ENCODE data around the gene CIAO3. TPM values are rescaled to one million over a fixed set of nuclear protein-coding genes. Genes with fewer than 3 reads are reported as not detected.

Gene CIAO3
- total RNA-seq, 1 experiment from 2014 or later: 32.8 TPM

DNA sequence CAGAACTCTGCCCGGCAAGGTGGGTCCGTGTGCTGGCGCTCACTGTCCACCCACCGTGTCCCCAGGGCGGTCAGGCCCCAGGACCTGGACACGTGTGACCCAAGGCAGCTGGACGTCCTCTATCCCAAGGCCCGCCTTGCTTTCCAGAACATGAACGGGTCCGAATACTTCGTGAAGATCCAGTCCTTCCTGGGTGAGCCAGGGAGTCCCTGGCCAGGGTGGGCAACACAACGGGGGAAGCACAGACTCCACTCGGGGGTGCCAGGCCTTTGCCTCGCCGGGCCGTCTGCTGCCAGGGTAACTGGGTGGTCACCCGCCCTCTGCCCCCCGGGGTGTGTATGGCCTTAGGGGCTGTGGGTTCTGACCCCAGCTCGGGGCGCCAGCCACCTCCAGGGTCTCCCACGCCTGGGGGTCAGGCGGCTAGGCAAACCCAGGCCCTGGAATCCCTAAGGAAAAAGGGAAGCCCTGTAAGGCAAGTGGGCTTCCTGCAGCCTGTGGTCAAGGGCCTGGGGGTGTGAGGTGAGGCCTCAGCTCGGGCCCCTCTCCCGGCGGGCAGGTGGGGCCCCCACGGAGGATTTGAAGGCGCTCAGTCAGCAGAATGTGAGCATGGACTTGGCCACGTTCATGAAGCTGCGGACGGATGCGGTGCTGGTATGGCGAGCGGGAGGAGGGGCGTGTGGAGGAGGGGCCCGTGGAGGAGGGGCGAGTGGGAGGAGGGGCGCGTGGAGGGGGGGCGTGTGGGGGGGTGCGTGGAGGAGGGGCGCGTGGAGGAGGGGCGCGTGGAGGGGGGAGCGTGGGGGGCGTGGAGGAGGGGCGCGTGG lies 26.2 kb upstream of the CIAO3 start:
- ATAC-seq: no peak
- BruUV-seq (replicated peaks): no TSS peak
- no peak for DNase-seq (ENCODE audit: low read depth, low spot score)
- POLR2A ChIA-PET: no interaction called here
- Histone ChIP-seq H4K20me1 (ENCODE audit: insufficient read depth) (no peaks in the 10 kb centered on the region), H3K4me2 (ENCODE audit: low read length) (no peak overlapping the region), H3K9me2 (ENCODE audit: insufficient read depth) (no peaks in the 10 kb centered on the region), H3K9ac (ENCODE audit: low read length) (no peak overlapping the region), H3K36me3 (ENCODE audit: control insufficient read depth in 1 of 2, insufficient read depth in 2 of 2, low read length in 2 of 2) (peaks cover 7 to 11% of the 10 kb centered on the region in 2 experiments; a peak in 3 of 4 replicates), H3K79me2 (ENCODE audit: insufficient read depth, low read length) (peaks cover 14% of the 10 kb centered on the region; the same call in 1 of the 2 replicates), H3K27ac (ENCODE audit: low read depth, low read length) (no peak overlapping the region; the same call in 1 of the 2 replicates), H3K4me1 (ENCODE audit: control insufficient read depth in 1 of 2, insufficient read depth in 2 of 2, low read length in 2 of 2) (peaks cover 14 to 15% of the 10 kb centered on the region in 2 experiments), H3K27me3 (ENCODE audit: insufficient read depth, low read length) (no peaks in the 10 kb centered on the region), H2AFZ (ENCODE audit: low read depth, low read length, poor library complexity, severe bottlenecking) (no peak overlapping the region), H3K4me3 (replicated peaks in 1 of 2; ENCODE audit: low read depth in 1 of 2, low read length in 2 of 2) (no peak overlapping the region), H3K9me3 (ENCODE audit: control insufficient read depth in 1 of 2, insufficient read depth in 1 of 2, low read depth in 1 of 2, low read length in 2 of 2) (no peaks in the 10 kb centered on the region)
- CTCF ChIA-PET: no interaction called here
- intact Hi-C loops (cut with micrococcal nuclease): no loop called here
- RAD21 ChIA-PET (ENCODE audit: low non-redundant PET in 1 of 2, low total read pairs in 2 of 2, uncharacterized antibody in 2 of 2, unreplicated experiment in 2 of 2): no interaction called here
- TF ChIP-seq TCF7L2 (IDR thresholded peaks at IDR 0.05; ENCODE audit: borderline replicate concordance, extremely low read depth, insufficient read depth, insufficient read length) (no peak), RAD21 (IDR thresholded peaks at IDR 0.05; ENCODE audit: low read depth) (no peak), SRF (IDR thresholded peaks at IDR 0.05; ENCODE audit: low read depth) (no peak), POLR2A (IDR thresholded peaks at IDR 0.05; ENCODE audit: borderline replicate concordance, extremely low read depth, insufficient read depth, insufficient read length) (no peak), EZH2 (IDR thresholded peaks at IDR 0.05) (no peak), SIN3A (IDR thresholded peaks at IDR 0.05; ENCODE audit: low read depth) (no peak), ELF1 (IDR thresholded peaks at IDR 0.05; ENCODE audit: borderline replicate concordance, low read depth) (no peak)
- TF ChIP-seq, protein P1, sequence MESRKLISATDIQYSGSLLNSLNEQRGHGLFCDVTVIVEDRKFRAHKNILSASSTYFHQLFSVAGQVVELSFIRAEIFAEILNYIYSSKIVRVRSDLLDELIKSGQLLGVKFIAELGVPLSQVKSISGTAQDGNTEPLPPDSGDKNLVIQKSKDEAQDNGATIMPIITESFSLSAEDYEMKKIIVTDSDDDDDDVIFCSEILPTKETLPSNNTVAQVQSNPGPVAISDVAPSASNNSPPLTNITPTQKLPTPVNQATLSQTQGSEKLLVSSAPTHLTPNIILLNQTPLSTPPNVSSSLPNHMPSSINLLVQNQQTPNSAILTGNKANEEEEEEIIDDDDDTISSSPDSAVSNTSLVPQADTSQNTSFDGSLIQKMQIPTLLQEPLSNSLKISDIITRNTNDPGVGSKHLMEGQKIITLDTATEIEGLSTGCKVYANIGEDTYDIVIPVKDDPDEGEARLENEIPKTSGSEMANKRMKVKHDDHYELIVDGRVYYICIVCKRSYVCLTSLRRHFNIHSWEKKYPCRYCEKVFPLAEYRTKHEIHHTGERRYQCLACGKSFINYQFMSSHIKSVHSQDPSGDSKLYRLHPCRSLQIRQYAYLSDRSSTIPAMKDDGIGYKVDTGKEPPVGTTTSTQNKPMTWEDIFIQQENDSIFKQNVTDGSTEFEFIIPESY (IDR thresholded peaks at IDR 0.05; ENCODE audit: extremely low read depth, insufficient replicate concordance, low read length): no peak
